IMR-90 (cell line): Measurements from ENCODE around the gene CLDN15. TPM values are rescaled to one million over a fixed set of nuclear protein-coding genes. Genes with fewer than 3 reads are reported as not detected.

Experiments used
- ATAC-seq: fragments of 200-7000 bp; cut with Tn5 transposase; 2 replicates; pipeline ENCODE4 v1.9.1; 2020; ENCODE audit warnings: low read depth, mild to moderate bottlenecking, moderate library complexity
- BruUV-seq: library from RNA; stranded (reverse); fragments of 400-500 nt; replicated peaks from 2 replicates; lab custom pipeline; 2021; lab: Mats Ljungman, UMichigan
- CTCF ChIA-PET: fragments of 300-600 bp; formaldehyde crosslinking; extraction: SDS; loops from one replicate; lab custom pipeline; 2021; ENCODE audit warnings: antibody characterized with exemption; lab: Yijun Ruan, JAX
- POLR2A ChIA-PET: fragments of 300-600 bp; sonication (Branson Sonifier 250); formaldehyde crosslinking; loops from one replicate; lab custom pipeline; 2022; ENCODE audit warnings: antibody characterized with exemption; ENCODE audit not compliant: unreplicated experiment; lab: Charles Lee
- DNase-seq: peaks from one replicate; pipeline ENCODE4 v3.0.0; 2013
- H2AFZ ChIP-seq: replicated peaks from 2 replicates; pipeline ENCODE3; 2013; ENCODE audit warnings: low read length, mild to moderate bottlenecking; ENCODE audit not compliant: poor library complexity
- H2AK5ac ChIP-seq: 2 replicates; pipeline ENCODE4 v1.6.1; 2013; ENCODE audit warnings: low read depth, low read length, inconsistent platforms
- H2AK9ac ChIP-seq: replicated peaks from 2 replicates; pipeline ENCODE3; 2013; ENCODE audit warnings: mild to moderate bottlenecking, low read depth, low read length, moderate library complexity; ENCODE audit not compliant: poor library complexity
- H2BK120ac ChIP-seq: 2 replicates; pipeline ENCODE4 v1.6.1; 2013; ENCODE audit warnings: low read depth, low read length, inconsistent platforms
- H2BK15ac ChIP-seq: 3 replicates; pipeline ENCODE4 v1.6.1; 2013; ENCODE audit warnings: low read depth, low read length, inconsistent platforms
- H2BK20ac ChIP-seq: 2 replicates; pipeline ENCODE4 v1.6.1; 2013; ENCODE audit warnings: low read depth, mild to moderate bottlenecking, inconsistent platforms, low read length, moderate library complexity
- H2BK5ac ChIP-seq: 2 replicates; pipeline ENCODE4 v1.6.1; 2013; ENCODE audit warnings: mild to moderate bottlenecking, low read depth, low read length, inconsistent platforms; ENCODE audit not compliant: poor library complexity, severe bottlenecking
- H3K14ac ChIP-seq: replicated peaks from 2 replicates; pipeline ENCODE4 v1.6.1; 2013; ENCODE audit warnings: low read depth, low read length, inconsistent platforms
- H3K18ac ChIP-seq: 2 replicates; pipeline ENCODE4 v1.6.1; 2013; ENCODE audit warnings: low read depth, low read length, control low read depth
- H3K23ac ChIP-seq: 2 replicates; pipeline ENCODE4 v1.6.1; 2013; ENCODE audit warnings: low read depth, low read length, inconsistent platforms
- H3K27ac ChIP-seq: 2 replicates; pipeline ENCODE4 v1.5.1; 2013; ENCODE audit warnings: mild to moderate bottlenecking, control low read depth, low read length; ENCODE audit not compliant: insufficient read depth
- H3K27me3 ChIP-seq: 2 replicates; pipeline ENCODE4 v1.6.1; 2013; ENCODE audit warnings: low read length; ENCODE audit not compliant: control insufficient read depth, insufficient read depth
- H3K36me3 ChIP-seq: 2 replicates; pipeline ENCODE4 v1.6.1; 2013; ENCODE audit warnings: low read length, mixed read lengths; ENCODE audit not compliant: control insufficient read depth, insufficient read depth
- H3K4ac ChIP-seq: 2 replicates; pipeline ENCODE4 v1.6.1; 2013; ENCODE audit warnings: low read depth, low read length, inconsistent platforms
- H3K4me1 ChIP-seq: 2 replicates; pipeline ENCODE4 v1.6.1; 2013; ENCODE audit warnings: low read length, mixed read lengths; ENCODE audit not compliant: control insufficient read depth, insufficient read depth
- H3K4me2 ChIP-seq: 2 replicates; pipeline ENCODE4 v1.6.1; 2013; ENCODE audit warnings: low read depth, mild to moderate bottlenecking, control low read depth, low read length, moderate library complexity
- H3K4me3 ChIP-seq: 2 replicates; pipeline ENCODE4 v1.5.1; 2013; ENCODE audit warnings: low read depth, mild to moderate bottlenecking, control low read depth, low read length, moderate library complexity; ENCODE audit not compliant: insufficient read depth
- H3K56ac ChIP-seq: 2 replicates; pipeline ENCODE4 v1.6.1; 2013; ENCODE audit warnings: low read length, inconsistent platforms; ENCODE audit not compliant: insufficient read depth; ENCODE audit errors: extremely low read depth
- H3K79me1 ChIP-seq, 2 experiments: 2 replicates each; pipeline ENCODE4 v1.6.1; 2013; ENCODE audit warnings: low read length in 2 of 2, inconsistent platforms in 1 of 2, low read depth in 1 of 2
- H3K9ac ChIP-seq: 2 replicates; pipeline ENCODE4 v1.6.1; 2013; ENCODE audit warnings: low read depth, low read length, control low read depth
- H3K9me1 ChIP-seq: 2 replicates; pipeline ENCODE4 v1.6.1; 2013; ENCODE audit warnings: low read length, inconsistent platforms; ENCODE audit not compliant: insufficient read depth
- H3K9me3 ChIP-seq: 2 replicates; pipeline ENCODE4 v1.6.1; 2013; ENCODE audit warnings: low read length; ENCODE audit not compliant: control insufficient read depth, insufficient read depth
- H4K20me1 ChIP-seq: 2 replicates; pipeline ENCODE4 v1.6.1; 2013; ENCODE audit warnings: low read length, inconsistent platforms; ENCODE audit not compliant: insufficient read depth
- H4K5ac ChIP-seq: 2 replicates; pipeline ENCODE4 v1.6.1; 2013; ENCODE audit warnings: mild to moderate bottlenecking, low read depth, low read length, control low read depth
- H4K8ac ChIP-seq, 2 experiments: 2 replicates each; pipeline ENCODE4 v1.6.1; 2013; ENCODE audit warnings: low read depth in 2 of 2, low read length in 2 of 2, control low read depth in 1 of 2, inconsistent platforms in 1 of 2
- H4K91ac ChIP-seq: 2 replicates; pipeline ENCODE4 v1.6.1; 2013; ENCODE audit warnings: low read depth, low read length, inconsistent platforms; ENCODE audit not compliant: insufficient read depth
- BHLHE40 ChIP-seq: fragments of 150-350 bp; IDR thresholded peaks from 2 replicates; pipeline ENCODE4 v1.6.1; 2016; ENCODE audit warnings: mild to moderate bottlenecking, low read depth, low read length
- CEBPB ChIP-seq: IDR thresholded peaks from 2 replicates; pipeline ENCODE4 v1.6.1; 2012; ENCODE audit warnings: low read depth, low read length, improper control_type of control experiment
- CHD1 ChIP-seq: IDR thresholded peaks from 2 replicates; pipeline ENCODE4 v1.6.1; 2012; ENCODE audit warnings: low read depth, low read length, improper control_type of control experiment
- FOS ChIP-seq: fragments of 150-350 bp; IDR thresholded peaks from 2 replicates; pipeline ENCODE4 v1.6.1; 2016; ENCODE audit warnings: low read depth, low read length
- MAFK ChIP-seq: IDR thresholded peaks from 2 replicates; pipeline ENCODE4 v1.6.1; 2012; ENCODE audit warnings: low read depth, low read length, improper control_type of control experiment
- MAZ ChIP-seq: IDR thresholded peaks from 2 replicates; pipeline ENCODE4 v1.6.1; 2012; ENCODE audit warnings: low read depth, mild to moderate bottlenecking, low read length, improper control_type of control experiment, moderate library complexity, borderline replicate concordance
- MXI1 ChIP-seq: IDR thresholded peaks from 2 replicates; pipeline ENCODE4 v1.6.1; 2012; ENCODE audit warnings: low read depth, mild to moderate bottlenecking, low read length, moderate library complexity, borderline replicate concordance
- NFE2L2 ChIP-seq: fragments of 150-350 bp; IDR thresholded peaks from 2 replicates; pipeline ENCODE4 v1.6.1; 2016; ENCODE audit warnings: low read depth, mild to moderate bottlenecking, low read length
- POLR2A ChIP-seq: IDR thresholded peaks from 2 replicates; pipeline ENCODE4 v1.6.1; 2012; ENCODE audit warnings: mild to moderate bottlenecking, low read depth, low read length
- RAD21 ChIP-seq: IDR thresholded peaks from 2 replicates; pipeline ENCODE4 v1.6.1; 2012; ENCODE audit warnings: low read length, improper control_type of control experiment
- RCOR1 ChIP-seq: IDR thresholded peaks from 2 replicates; pipeline ENCODE4 v1.6.1; 2012; ENCODE audit warnings: mild to moderate bottlenecking, low read length, improper control_type of control experiment; ENCODE audit not compliant: insufficient replicate concordance
- RFX5 ChIP-seq: IDR thresholded peaks from 2 replicates; pipeline ENCODE4 v1.8.0; 2012; ENCODE audit warnings: low read depth, mild to moderate bottlenecking, low read length, moderate library complexity
- SMC3 ChIP-seq: fragments of 150-350 bp; IDR thresholded peaks from 2 replicates; pipeline ENCODE4 v1.6.1; 2016; ENCODE audit warnings: low read depth, mild to moderate bottlenecking, antibody characterized with exemption, low read length, moderate library complexity
- WGBS, 2 experiments: methylation state at CpG; one replicate each; pipeline versions ENCODE4 v1.1.5 to v1.1.7; 2013; ENCODE audit warnings: missing lambda C conversion rate in 2 of 2; ENCODE audit not compliant: insufficient read length in 1 of 2; ENCODE audit errors: extremely low coverage in 2 of 2; 5-methylcytosine and 5-hydroxymethylcytosine counted together
- dilution Hi-C: fragments of 300-500 bp; cut with HindIII; formaldehyde crosslinking; loops from one replicate; pipeline ENCODE4 v1.14.3; 2018; ENCODE audit warnings: low sequenced_read_pairs; ENCODE audit not compliant: unreplicated experiment
- in situ Hi-C: fragments of 300-500 bp; cut with MboI; formaldehyde crosslinking; loops from 3 replicates; pipeline ENCODE4 v1.14.3; 2019; ENCODE audit warnings: low sequenced_read_pairs, inconsistent platforms, mixed read lengths
- intact Hi-C: fragments of 100-400 bp; cut with micrococcal nuclease; formaldehyde crosslinking; loops from 2 replicates; pipeline ENCODE4 v1.10.0; 2022
- polyA plus RNA-seq, 3 experiments: library from polyadenylated mRNA; depleted of rRNA; stranded (reverse); fragments of >200 nt; gene quantifications; 2 replicates each; pipeline ENCODE4 v1.2.3, GENCODE V29; 2012; ENCODE audit warnings: low replicate concordance in 1 of 3
- total RNA-seq: library from RNA; depleted of rRNA; stranded (reverse); fragments of >200 nt; gene quantifications from 2 replicates; pipeline ENCODE4 v1.2.3, GENCODE V29; 2012
- TF ChIP-seq, protein P1 (sequence below): conservative IDR thresholded peaks from 2 replicates; pipeline ENCODE4 v1.5.1; 2012; ENCODE audit warnings: mild to moderate bottlenecking, low read depth, low read length, improper control_type of control experiment
- TF ChIP-seq, protein P2 (sequence below): fragments of 150-350 bp; IDR thresholded peaks from 2 replicates; pipeline ENCODE4 v1.6.1; 2017; ENCODE audit warnings: mild to moderate bottlenecking, antibody characterized with exemption, low read length, low read depth
- TF ChIP-seq, protein P3 (sequence below): fragments of 150-350 bp; IDR thresholded peaks from 2 replicates; pipeline ENCODE4 v1.6.1; 2016; ENCODE audit warnings: low read depth, mild to moderate bottlenecking, low read length, moderate library complexity, borderline replicate concordance

Gene CLDN15
- total and polyA plus RNA-seq, 2 of the 4 experiments (the other 2 are of a cell fraction): 0.72 to 5.4 TPM

DNA sequence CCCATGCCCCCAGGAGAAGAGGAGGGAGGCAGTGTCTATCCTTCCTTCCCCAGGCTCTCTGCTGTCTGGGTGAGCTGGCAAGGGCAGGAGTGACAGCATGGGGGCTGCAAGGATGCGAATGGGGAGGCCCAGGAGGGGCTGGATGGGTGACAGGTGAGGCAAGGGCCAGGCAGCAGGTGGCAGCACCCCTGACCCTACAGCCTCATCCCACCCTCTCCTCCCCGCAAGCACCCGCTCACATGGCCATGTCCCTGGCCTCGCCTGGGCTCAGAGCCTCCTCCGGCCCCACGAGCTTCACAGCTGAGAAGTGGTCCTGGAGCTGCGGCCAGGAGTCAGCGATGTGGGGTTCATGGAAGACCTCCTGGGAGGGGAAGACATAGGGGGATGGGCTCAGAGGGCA, 25.6 kb downstream of the CLDN15 start:
- dilution Hi-C loops: no loop called here
- Histone ChIP-seq H3K14ac (no peak overlapping the region), H2AK5ac (no peak overlapping the region), H2AFZ (no peak overlapping the region), H4K5ac (no peak overlapping the region), H3K9me3 (no peaks in the 10 kb centered on the region), H3K56ac (no peak overlapping the region), H2BK20ac (no peak overlapping the region), H3K27ac (no peak overlapping the region), H4K91ac (no peak overlapping the region), H3K9ac (no peak overlapping the region), H2AK9ac (no peak overlapping the region), H3K18ac (no peak overlapping the region), H2BK5ac (no peak overlapping the region), H2BK120ac (no peak overlapping the region), H3K4ac (no peak overlapping the region), H3K4me1 (peaks cover 9% of the 10 kb centered on the region), H3K9me1 (peaks cover 4% of the 10 kb centered on the region), H2BK15ac (no peak overlapping the region), H3K23ac (no peak overlapping the region), H4K20me1 (no peaks in the 10 kb centered on the region; the same call in 1 of the 2 replicates), H3K4me2 (no peak overlapping the region), H4K8ac (no peak overlapping the region), H3K36me3 (peaks cover 52% of the 10 kb centered on the region), H3K27me3 (no peaks in the 10 kb centered on the region), H3K79me1 (peaks cover 9 to 23% of the 10 kb centered on the region in 2 experiments; a peak in 3 of 4 replicates), H3K4me3 (no peak overlapping the region)
- in situ Hi-C loops: no loop called here
- WGBS, 2 experiments: no CpG with 5 or more reads among the region's 8 CpGs
- ChIA-PET CTCF (no interaction called here), POLR2A (interaction anchor here (0.6 kb wide), 1 partner anchor 18 kb away, joined by 3 read pairs; no protein-coding TSS in a partner anchor)
- no TSS peak for BruUV-seq
- no peak for ATAC-seq
- intact Hi-C loops: no loop called here
- TF ChIP-seq BHLHE40: no peak
- TF ChIP-seq CHD1: no peak
- no peak for TF ChIP-seq RCOR1
- TF ChIP-seq, protein P1, sequence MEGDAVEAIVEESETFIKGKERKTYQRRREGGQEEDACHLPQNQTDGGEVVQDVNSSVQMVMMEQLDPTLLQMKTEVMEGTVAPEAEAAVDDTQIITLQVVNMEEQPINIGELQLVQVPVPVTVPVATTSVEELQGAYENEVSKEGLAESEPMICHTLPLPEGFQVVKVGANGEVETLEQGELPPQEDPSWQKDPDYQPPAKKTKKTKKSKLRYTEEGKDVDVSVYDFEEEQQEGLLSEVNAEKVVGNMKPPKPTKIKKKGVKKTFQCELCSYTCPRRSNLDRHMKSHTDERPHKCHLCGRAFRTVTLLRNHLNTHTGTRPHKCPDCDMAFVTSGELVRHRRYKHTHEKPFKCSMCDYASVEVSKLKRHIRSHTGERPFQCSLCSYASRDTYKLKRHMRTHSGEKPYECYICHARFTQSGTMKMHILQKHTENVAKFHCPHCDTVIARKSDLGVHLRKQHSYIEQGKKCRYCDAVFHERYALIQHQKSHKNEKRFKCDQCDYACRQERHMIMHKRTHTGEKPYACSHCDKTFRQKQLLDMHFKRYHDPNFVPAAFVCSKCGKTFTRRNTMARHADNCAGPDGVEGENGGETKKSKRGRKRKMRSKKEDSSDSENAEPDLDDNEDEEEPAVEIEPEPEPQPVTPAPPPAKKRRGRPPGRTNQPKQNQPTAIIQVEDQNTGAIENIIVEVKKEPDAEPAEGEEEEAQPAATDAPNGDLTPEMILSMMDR: no peak
- no peak for TF ChIP-seq MAFK
- TF ChIP-seq, protein P2, sequence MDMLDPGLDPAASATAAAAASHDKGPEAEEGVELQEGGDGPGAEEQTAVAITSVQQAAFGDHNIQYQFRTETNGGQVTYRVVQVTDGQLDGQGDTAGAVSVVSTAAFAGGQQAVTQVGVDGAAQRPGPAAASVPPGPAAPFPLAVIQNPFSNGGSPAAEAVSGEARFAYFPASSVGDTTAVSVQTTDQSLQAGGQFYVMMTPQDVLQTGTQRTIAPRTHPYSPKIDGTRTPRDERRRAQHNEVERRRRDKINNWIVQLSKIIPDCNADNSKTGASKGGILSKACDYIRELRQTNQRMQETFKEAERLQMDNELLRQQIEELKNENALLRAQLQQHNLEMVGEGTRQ: no peak
- TF ChIP-seq POLR2A: no peak
- no peak for TF ChIP-seq CEBPB
- no peak for TF ChIP-seq RFX5
- TF ChIP-seq MXI1: no peak
- no peak for TF ChIP-seq SMC3
- TF ChIP-seq, protein P3, sequence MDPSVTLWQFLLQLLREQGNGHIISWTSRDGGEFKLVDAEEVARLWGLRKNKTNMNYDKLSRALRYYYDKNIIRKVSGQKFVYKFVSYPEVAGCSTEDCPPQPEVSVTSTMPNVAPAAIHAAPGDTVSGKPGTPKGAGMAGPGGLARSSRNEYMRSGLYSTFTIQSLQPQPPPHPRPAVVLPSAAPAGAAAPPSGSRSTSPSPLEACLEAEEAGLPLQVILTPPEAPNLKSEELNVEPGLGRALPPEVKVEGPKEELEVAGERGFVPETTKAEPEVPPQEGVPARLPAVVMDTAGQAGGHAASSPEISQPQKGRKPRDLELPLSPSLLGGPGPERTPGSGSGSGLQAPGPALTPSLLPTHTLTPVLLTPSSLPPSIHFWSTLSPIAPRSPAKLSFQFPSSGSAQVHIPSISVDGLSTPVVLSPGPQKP: no peak
- no peak for TF ChIP-seq RAD21
- no peak for TF ChIP-seq FOS
- no peak for TF ChIP-seq MAZ
- no peak for TF ChIP-seq NFE2L2
- DNase-seq: no peak
